RWPE2 (cell line): Measurements from ENCODE around the gene INPP5E.
A peak's percentile ranks its signal among the peaks of the same experiment; 100 is the strongest.

Experiments
- ATAC-seq: fragments of 200-7000 bp; cut with Tn5 transposase; 3 replicates; pipeline ENCODE4 v1.9.1; 2021; ENCODE audit warnings: low read depth
- DNase-seq: peaks from one replicate; pipeline ENCODE4 v3.0.0-alpha.2; 2020; ENCODE audit warnings: low spot score
- H3K27ac ChIP-seq: fragments of 450-650 bp; 2 replicates; pipeline ENCODE4 v1.5.1; 2017; ENCODE audit warnings: mild to moderate bottlenecking; ENCODE audit not compliant: poor library complexity, severe bottlenecking
- H3K27me3 ChIP-seq: fragments of 250-450 bp; sonication (Bioruptor Pico); 2 replicates; pipeline ENCODE4 v1.5.1; 2021; ENCODE audit warnings: mild to moderate bottlenecking, moderate library complexity; ENCODE audit not compliant: insufficient read depth, poor library complexity, severe bottlenecking
- H3K36me3 ChIP-seq: fragments of 250-450 bp; sonication (Bioruptor Pico); 2 replicates; pipeline ENCODE4 v1.5.1; 2020; ENCODE audit warnings: low read depth, mild to moderate bottlenecking, moderate library complexity
- H3K4me1 ChIP-seq: fragments of 250-450 bp; sonication (Bioruptor Pico); 2 replicates; pipeline ENCODE4 v1.5.1; 2021; ENCODE audit warnings: mild to moderate bottlenecking, moderate library complexity; ENCODE audit not compliant: insufficient read depth, poor library complexity, severe bottlenecking
- H3K4me3 ChIP-seq: fragments of 250-450 bp; sonication (Bioruptor Pico); 2 replicates; pipeline ENCODE4 v1.5.1; 2021; ENCODE audit warnings: mild to moderate bottlenecking, moderate library complexity; ENCODE audit not compliant: severe bottlenecking
- H3K9me3 ChIP-seq: fragments of 250-450 bp; sonication (Bioruptor Pico); 2 replicates; pipeline ENCODE4 v1.5.1; 2021; ENCODE audit warnings: mild to moderate bottlenecking, moderate library complexity; ENCODE audit not compliant: severe bottlenecking
- CTCF ChIP-seq: fragments of 450-650 bp; IDR thresholded peaks from one replicate; pipeline ENCODE4 v1.5.1; 2017; ENCODE audit warnings: mild to moderate bottlenecking, moderate library complexity; ENCODE audit not compliant: poor library complexity, severe bottlenecking

Gene INPP5E

GRCh38 chr9:136459425-136459824 lies 19.8 kb upstream of the INPP5E start:
- Histone ChIP-seq H3K4me1 (no peaks in the 10 kb centered on the region), H3K9me3 (no peaks in the 10 kb centered on the region), H3K36me3 (peaks cover 99% of the 10 kb centered on the region), H3K4me3 (no peak overlapping the region), H3K27ac (no peak overlapping the region), H3K27me3 (no peaks in the 10 kb centered on the region)
- DNase-seq (no peak), ATAC-seq (no peak)
- TF ChIP-seq CTCF = no peak

GRCh38 chr9:136457326-136457725 lies 17.7 kb upstream of the INPP5E start:
- H3K36me3 ChIP-seq = peaks cover 93% of the 10 kb centered on the region
- no peaks in the 10 kb centered on the region for H3K9me3 ChIP-seq
- no peak overlapping the region for H3K4me3 ChIP-seq
- DNase-seq (no peak), ATAC-seq (no peak)
- TF ChIP-seq CTCF = no peak
- H3K4me1 ChIP-seq = no peaks in the 10 kb centered on the region
- no peaks in the 10 kb centered on the region for H3K27me3 ChIP-seq
- H3K27ac ChIP-seq = no peak overlapping the region

- no peak for TF ChIP-seq CTCF
- H3K4me1 ChIP-seq = no peaks in the 10 kb centered on the region
- no peak for DNase-seq
- no peak for ATAC-seq
- peaks cover 92% of the 10 kb centered on the region for H3K36me3 ChIP-seq
- H3K27ac ChIP-seq = no peak overlapping the region
- no peak overlapping the region for H3K4me3 ChIP-seq
- H3K27me3 ChIP-seq = no peaks in the 10 kb centered on the region
- H3K9me3 ChIP-seq = no peaks in the 10 kb centered on the region
These were observed 16.6 kb upstream of the INPP5E start for GRCh38 chr9:136456258-136456657.

- no peak for TF ChIP-seq CTCF
- no peak overlapping the region for H3K27ac ChIP-seq
- H3K4me3 ChIP-seq = no peak overlapping the region
- H3K4me1 ChIP-seq = no peaks in the 10 kb centered on the region
- peaks cover 92% of the 10 kb centered on the region for H3K36me3 ChIP-seq
- DNase-seq (peak; percentile 66), ATAC-seq (peak; percentile 22; the same call in 1 of the 3 replicates)
- H3K9me3 ChIP-seq = no peaks in the 10 kb centered on the region
- H3K27me3 ChIP-seq = no peaks in the 10 kb centered on the region
These were observed 15.7 kb upstream of the INPP5E start for GRCh38 chr9:136455043-136456002.
